ENCODE measurements around the gene KCNAB2.
A peak's percentile ranks its signal among the peaks of the same experiment; 100 is the strongest.

KCNAB2 gene

DNA sequence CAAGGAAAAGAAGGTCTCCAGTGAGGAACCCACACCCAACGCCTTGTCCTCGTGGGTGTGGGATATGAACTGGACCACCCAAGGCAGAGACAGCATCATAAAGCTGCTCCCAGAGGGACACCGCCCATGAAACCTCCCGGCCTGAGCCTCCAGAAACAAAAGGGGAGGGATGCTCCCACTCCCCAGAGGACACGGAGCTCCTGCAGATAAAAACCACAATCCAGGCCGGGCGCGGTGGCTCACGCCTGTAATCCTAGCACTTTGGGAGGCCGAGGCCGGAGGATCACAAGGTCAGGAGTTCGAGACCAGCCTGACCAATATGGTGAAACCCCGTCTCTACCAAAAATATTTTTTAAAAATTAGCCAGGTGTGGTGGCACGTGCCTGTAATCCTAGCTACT lies 68.1 kb downstream of the KCNAB2 start:
- no peak for DNase-seq

DNA sequence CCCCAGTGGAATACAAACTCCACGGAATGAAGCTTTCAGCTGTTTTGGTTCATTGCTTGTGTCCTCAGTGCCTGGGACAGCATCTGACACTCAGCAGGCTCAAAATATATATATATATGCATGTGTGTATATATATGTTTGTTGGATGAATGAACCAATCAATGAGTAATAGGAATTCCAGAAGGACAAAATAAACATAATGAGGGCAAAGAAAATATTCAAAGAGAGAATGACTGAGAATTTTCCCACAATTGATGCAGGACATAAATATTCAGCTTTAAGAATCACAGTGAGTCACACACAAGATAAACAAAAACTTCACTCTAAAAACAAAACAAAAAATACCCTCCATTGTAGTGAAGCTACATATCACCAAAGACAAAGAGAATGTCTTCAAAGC lies 70.4 kb downstream of the KCNAB2 start:
- no peak for DNase-seq

DNA sequence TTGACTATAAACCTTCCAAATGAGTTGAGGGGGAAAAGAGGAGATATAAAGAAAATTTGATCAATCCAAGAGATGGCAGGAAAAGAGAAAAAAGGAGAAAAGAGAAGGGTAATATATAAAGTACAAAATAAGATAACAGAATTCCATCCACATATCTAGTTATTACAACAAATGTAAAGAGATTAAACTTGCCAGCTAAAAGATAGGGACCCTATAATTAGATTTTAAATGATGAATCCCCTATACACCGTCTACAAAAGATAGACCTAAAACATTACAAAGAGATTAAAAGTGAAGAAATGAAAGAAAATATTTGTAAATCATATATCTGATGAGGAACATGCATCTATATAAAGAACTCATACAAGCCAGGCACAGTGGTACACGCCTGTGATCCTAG lies 71.4 kb downstream of the KCNAB2 start:
- no peak for DNase-seq

DNA sequence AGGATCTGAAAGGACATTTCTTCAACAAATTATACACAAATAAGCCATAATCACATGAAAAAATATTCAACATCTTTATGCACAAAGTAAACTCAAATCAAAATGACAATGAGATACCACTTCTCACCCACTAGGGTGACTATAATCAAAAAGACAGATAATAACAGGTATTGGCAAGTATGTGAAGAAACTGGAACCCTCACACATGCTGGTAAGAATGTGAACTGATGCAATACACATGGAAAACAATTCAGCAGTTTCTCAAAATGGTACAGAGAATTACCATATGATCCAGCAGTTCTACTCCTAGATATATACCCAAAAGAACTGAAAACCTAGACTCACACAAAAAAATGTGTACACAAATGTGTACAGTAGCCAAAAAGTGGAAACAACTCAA lies 71.9 kb downstream of the KCNAB2 start:
- DNase-seq: no peak

DNA sequence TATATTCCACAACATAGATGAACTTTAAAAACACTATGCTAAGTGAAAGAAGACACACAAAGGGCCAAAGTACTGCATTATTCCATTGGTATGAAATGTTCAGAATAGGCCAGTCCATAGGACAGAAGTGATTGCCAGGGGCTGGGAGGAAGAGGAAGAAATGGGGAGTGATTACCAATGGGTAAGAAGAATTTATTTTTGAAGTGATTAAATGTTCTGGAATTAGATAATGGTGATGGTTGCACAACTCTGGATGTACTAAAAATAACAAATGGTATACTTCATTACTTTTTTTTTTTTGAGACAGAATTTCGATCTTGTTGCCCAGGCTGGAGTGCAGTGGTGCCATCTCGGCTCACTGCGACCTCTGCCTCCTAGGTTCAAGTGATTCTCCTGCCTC lies 72.7 kb downstream of the KCNAB2 start:
- no peak for DNase-seq

DNA sequence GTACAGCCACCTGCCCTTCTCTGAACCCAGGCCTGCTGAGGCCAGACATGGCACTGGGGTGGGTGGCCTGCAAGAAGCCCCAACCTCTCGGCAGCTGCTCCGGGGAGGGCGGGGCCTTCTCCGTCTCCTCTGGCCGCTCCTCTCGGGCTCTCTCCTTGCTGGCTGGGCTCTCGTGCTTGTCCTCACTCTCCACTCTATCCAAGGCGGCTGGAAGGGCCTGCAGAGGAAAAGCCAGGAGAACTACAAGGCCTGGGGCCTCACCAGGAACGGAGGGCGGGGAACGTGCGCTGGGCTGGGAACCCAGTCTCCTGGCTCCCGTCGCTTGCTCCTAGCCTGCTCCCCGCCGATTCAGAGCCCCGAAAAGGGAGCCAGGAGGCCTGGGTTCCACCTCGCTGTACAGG lies 75.3 kb downstream of the KCNAB2 start:
- no peak for DNase-seq

DNA sequence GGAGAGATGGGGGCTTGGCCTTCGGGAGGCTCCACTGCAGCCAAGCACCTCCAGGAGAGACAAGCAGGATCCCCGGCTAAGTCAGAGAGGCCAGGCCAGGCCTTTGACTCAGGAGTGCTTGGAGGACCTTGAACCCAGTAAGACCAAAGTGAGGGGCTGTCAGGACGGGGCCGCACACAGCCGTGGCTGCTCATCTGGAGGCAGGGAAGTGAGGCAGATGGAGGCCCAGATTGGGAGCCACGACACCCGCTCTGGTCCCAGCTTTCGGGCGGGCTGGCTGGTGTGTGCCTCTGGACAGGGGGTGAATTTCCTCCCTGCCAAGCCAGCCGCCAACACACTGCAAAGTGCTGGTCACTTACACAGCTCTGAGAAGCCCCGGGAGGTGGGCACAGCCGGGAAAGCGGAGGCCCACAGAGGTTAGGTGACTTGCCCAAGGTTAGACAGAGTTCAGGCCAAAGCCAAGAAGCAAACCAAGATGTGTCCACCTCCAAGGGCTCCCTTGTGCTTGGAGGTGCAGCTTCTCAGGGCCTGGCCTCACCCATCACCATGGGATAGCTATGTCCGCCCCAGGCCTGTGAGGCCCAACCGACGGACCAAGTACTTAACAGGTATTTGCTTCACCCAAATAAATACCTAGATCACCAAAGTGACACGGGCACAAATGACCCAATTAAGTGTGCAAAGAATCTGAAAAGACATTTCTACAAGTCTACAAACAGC lies 76.1 kb downstream of the KCNAB2 start:
- no peak for DNase-seq

DNA sequence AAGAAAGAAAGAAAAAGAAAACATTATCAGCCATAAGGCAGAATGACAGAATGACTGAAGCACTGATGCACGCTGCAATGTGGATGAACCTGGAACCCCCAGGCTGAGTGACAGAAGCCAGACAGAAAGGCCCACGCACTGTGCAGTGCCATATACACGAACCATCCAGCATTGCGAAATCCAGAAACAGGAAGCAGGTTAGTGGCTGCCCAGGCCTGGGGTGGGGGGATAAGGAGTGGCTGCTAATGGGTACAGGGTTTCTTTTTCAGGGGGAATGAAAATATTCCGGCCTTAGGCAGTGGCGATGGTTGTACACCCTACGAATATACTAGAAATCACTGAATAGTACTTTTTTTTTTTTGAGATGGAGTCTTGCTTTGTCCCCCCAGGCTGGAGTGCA lies 77.4 kb downstream of the KCNAB2 start:
- DNase-seq: no peak

DNA sequence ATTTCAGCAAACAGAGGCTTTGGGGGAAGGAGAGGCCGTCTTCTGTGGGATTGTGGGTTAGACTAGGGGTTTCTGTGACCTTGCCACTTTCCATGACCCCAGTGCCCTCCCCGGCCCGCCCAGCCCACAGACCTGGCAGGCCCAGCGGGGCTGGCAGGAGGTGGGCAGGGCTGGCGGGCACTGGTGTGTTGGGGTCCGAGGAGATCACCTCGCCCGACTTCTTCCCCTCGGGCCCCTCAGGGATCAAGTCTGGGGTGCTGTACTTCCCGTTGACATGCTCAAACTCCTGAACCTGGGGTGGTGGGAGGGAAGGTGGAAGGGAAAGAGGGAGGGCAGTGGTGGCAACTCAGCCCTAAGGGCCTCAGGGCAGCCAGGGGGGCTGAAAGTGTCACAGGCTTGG lies 78.1 kb downstream of the KCNAB2 start:
- no peak for DNase-seq

DNA sequence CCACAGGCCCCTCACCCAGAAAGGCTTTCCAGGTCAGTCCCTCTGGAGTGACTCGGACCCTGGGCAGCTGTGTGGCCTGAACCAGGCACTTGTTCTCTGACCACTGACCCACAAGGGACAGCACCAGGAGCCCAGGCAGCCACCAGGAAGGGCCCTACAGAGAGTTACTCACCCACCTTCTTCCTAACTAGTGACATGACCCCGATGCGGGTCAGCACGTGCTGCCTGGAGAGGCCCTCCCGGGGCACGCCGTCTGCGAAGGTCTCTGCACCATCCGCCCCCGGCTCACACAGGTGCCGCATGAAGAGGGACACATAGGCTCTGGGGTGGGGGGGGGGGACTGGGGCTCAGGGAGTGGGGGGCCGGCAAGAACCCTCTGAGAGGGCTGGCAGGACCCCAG lies 78.7 kb downstream of the KCNAB2 start:
- no peak for DNase-seq

DNA sequence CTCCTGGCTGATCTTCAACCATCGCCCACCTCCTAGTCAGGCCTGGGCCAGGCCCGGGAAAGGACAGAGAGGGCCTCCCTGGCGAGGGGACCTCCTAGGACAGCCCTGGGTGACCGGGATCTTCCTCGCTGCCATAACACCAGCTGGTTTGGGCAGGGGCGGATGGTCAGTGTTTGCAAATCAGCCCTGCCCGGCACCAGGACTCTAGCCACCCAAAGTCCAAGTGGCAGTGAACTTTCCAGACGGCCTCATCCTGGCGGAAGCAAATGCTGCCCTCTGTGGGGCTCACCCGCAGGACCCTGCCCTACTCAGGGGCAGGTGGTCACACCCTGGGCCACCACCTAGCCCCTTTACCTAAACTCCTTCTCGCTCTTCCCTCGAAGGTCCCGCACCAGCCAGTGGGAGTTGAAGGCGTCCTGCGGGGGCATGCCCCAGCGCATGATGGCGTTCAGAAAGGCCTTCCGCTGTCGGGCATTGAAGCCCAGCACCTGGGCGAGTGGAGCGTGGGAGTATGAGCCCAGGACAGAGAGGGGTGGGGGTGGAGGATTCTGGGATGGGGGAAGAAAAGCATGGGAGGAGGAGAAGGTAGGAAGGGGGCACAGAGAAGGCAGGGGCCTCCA lies 79.2 kb downstream of the KCNAB2 start:
- no peak for DNase-seq

DNA sequence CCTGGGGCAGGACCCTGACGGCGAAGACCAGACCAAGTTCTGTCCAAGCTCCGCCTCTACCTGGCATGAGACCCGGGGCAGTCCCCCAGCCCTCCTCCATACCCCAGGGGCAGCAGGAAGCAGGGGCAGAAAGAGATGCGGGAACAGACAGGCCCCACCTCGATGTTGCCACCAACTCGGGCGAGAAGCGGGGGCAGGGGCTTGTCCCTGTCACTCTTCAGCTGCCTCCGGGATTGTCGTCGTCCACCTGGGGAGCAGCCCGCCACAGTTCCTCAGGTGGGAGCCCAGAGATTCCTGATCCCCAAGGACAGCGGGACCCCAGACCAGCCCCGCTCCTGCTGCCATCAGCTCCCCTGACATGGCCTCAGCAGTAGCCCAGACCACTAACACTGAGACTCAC lies 79.7 kb downstream of the KCNAB2 start:
- no peak for DNase-seq

DNA sequence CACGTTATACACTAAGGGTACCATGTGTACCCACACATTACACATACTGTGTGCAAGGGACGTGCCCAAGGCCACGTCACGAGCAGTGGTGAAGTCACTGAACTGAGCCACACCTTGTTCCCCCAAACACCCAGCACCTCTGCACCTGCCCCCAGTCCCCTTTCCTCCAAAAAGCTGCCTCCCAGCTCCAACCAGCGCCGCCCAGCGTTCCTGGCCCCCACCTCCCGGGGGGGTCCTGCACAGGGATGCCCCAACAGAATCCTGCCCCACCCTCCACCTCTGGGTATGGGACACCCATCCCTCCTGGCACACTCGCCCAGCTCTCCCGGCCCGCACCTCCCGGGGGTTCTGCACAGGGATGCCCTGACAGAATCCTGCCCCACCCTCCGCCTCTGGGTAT lies 80.3 kb downstream of the KCNAB2 start:
- no peak for DNase-seq

DNA sequence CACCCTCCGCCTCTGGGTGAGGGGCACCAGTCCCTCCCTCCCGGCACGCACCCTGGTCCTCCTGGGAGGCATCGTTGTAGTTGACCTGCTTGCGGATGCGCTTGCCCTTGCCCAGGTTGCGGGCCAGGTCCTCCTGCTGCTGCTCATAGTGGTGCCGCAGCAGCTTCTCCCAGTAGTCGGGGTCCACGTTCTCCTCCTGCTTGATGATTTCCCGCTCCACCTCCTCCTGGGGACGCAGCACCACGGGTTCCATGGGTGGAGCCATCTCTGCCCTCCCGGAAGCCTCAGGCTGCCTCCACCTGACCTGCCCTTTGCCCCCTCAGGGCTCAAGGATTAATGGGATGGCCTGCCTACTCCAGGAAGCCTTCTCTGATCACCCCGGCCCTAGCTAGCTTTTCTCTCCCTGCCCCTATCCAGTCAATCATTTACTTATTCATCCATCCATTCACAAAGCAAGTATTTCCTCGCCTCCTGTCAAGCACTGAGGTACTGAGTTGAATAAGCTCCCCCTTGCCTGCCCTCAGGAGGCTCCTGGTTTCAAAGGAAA lies 80.9 kb downstream of the KCNAB2 start:
- DNase-seq: no peak

DNA sequence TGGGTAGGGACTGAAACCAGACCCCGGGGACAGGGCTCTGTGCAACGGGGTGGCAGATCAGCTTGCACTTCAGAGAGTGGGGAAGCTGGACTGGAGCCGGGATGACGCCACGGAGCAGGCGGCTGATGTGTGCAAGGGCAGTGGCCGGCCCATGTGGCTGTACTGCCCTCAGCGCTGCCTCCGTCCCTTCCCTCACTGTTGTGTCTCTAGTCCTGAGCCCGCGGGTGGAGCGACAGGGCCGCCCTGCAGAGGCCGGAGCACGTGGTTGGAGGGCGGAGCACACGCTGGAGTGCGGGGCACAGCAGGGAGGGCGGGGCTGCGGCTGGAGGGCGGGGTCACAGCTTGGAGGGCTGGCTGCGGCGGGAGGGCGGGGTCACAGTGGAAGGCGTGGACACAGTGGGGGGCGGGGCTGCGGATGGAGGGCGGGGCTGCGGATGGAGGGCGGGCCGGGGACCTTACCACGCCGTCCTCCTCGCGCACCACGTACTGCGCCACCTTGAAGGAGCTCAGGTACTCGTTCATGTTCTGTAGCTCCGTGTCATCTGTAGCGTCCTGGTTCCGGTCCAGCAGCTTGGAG lies 82.0 kb downstream of the KCNAB2 start:
- peak; percentile 82 for DNase-seq

DNA sequence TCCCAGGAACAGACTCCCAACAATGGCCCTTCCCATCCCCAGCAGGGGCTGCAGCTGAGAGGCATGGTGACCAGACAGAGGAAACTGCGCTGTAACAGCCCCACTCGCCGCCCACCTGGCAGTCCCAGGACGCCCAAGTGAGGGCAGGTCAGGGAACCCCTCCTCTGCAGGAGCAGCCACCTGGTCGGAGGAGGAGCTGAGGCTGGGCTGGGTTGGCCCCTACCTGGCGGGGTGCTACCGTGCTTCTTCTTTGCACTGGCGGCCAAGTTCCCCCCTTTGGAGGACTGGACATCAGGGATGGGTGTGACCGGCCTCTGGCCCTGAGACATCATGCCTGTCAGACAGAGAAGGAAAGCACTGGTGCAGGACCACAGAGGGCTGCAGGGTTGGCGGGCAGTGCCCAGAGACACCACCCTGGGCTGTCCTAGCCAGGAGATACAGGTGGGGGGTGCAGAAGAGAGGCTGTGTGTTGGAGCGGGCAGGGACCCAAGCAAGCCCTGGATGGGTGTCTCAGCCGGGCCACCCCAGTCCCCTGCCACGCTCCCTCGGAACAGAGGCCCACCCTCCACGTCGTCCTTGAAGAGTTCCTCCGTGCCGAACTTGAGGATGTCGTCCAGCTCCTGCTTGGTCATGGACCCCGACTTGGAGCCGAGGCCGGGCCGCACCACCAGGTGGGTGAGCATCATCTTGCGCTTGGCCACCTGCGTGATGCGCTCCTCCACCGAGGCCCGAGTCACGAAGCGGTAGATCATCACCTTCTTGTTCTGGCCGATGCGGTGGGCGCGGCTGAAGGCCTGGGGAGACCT lies 82.8 kb downstream of the KCNAB2 start:
- DNase-seq: no peak

DNA sequence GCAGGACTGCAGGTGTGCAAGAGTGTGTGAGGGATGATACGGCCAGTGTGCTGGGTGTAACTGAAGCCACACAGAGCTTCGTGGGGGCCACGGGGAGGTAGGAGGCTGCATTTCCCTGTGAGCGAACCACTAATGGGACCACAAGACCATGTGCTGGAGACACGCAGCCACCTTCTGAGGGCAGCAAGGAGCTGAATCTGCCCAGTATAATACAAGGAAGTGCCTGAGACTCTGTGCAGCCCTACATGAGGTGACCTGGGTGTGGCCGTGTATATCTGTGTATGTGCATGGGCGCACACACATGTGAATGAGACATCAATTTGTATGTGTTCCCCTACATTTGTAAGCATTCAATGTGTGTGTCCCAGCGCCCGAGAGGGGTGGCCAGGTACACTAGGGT lies 83.6 kb downstream of the KCNAB2 start:
- DNase-seq: no peak

DNA sequence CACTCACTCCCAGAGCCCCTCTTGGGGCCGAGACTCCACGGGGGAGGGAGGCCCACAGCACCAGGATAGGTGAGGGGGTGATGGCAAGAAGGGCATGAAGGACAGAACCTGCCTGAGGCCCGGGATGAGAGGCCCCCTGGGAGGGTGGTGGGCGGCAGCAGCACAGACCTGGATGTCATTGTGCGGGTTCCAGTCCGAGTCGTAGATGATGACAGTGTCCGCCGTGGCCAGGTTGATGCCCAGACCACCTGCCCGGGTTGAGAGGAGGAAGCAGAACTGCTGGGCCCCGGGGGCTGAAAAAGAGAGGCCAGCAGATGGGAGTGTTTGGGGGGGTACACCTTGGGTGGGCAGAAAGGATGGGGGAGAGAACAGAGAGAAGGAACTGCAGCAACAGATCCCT lies 84.3 kb downstream of the KCNAB2 start:
- DNase-seq: no peak

DNA sequence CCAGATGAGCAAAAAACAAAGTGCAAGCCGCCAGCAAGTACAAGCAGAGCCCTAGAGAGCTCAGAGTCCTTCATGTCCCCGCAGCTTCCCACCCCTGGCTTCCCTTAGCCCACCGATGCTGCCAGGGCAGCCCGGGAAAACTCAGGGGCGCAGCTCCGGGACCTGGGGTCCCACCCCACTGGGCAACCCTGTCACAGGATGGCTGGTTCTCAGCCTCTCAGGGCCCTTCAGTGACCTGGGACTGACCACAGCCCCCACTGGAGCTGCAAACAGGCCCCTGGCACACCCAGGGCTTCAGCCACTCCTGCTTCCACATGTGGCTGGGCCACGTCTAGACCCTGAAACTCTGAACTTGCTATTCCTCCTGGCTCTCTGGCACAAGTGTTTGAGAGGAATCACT lies 84.9 kb downstream of the KCNAB2 start:
- DNase-seq: no peak

DNA sequence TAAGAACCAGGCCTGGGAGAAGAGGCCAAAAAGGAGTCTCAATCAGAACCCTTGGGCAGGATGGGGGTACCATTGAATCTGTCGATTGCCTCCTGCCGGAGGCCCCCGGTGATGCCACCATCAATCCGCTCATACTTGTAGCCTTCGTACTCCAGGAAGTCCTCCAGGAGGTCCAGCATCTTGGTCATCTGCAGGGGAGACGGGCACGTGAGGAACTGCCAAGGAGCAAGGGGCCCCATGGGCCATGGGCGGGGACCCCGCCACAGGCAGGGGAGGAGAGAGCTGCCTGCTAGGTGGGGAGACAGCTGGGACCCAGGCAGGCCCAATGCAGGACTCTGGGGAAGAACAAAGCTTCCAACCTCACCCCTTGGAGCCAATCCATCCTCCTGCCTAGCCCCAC lies 85.9 kb downstream of the KCNAB2 start:
- no peak for DNase-seq

DNA sequence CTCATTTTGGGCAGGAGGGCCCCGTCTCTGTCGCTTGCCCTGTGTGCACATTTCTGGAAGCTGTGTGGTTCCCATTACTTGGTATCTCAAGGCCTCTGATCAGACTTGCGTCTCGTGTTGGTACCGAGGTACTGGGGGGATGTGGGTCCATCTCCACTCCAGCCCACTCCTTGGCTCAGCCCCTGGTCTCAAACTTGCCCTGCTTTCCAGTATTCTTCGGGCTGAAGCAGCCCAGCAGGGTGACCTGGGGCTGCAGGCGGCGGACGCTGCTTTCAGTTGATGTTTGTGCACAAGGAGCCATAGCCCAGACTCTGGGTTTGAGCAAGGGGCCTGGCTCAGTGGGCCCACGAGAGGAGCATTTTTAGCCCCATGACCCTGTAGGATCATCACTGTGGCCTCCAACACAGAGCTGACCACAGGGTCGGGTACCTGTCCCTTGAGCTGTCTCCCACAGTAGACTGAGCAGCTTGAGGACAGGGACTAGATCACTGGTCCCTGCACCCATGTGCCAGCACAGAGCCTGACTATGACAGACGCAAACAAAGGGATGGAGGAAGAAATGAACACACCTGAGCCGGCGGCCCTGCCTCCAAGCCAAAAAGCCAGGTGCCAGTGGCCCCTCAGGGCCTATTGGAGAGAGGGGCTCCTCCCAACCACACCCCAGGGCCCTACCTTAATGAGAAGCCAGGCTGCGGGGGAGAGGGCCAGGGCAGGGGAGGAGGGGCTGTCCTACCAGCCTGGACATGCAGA lies 87.6 kb downstream of the KCNAB2 start:
- no peak for DNase-seq

DNA sequence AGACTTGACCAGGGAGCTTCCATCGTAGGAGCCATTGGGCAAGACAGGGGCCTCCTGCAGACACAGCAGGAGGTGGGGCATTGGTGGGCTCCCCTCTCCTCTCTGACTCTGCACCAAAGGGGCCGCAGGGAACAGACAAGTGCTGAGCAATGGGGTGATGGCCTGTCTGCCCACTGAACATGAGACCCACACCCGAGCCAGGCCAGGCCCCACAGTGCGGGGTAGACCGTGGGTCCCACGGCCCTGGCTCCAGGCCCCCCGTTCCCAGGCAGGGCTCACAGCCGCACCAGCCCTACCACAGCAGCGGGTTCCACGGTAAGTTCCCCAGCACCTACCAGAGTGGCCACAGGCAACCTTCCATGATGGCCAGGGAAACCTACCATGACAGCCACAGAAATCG lies 88.5 kb downstream of the KCNAB2 start:
- DNase-seq: no peak
